GM21360 (cell line): ENCODE results near the gene ADAMTS3.
"Not testable (repeated sequence)": the region's sequence is repeated elsewhere in the genome, so short reads cannot be mapped to it uniquely, and the experiment has no call there.

Experiments
- ATAC-seq: cut with Tn5 transposase; IDR thresholded peaks from one replicate; pipeline ENCODE4 v1.9.1; 2021; ENCODE audit warnings: mild to moderate bottlenecking, moderate library complexity; ENCODE audit not compliant: unreplicated experiment

Gene ADAMTS3

GRCh38 chr4:72553540-72554337 lies 15.3 kb downstream of the ADAMTS3 start:
- ATAC-seq, result no peak

- ATAC-seq, result no peak
Measured at GRCh38 chr4:72552447-72552846, 16.6 kb downstream of the ADAMTS3 start.

- no peak for ATAC-seq
Measured at GRCh38 chr4:72546456-72546855, 22.6 kb downstream of the ADAMTS3 start.

- ATAC-seq, result not testable (repeated sequence)
Measured at GRCh38 chr4:72540694-72541093, 28.3 kb downstream of the ADAMTS3 start.

GRCh38 chr4:72538006-72538405 lies 31.0 kb downstream of the ADAMTS3 start:
- no peak for ATAC-seq

DNA sequence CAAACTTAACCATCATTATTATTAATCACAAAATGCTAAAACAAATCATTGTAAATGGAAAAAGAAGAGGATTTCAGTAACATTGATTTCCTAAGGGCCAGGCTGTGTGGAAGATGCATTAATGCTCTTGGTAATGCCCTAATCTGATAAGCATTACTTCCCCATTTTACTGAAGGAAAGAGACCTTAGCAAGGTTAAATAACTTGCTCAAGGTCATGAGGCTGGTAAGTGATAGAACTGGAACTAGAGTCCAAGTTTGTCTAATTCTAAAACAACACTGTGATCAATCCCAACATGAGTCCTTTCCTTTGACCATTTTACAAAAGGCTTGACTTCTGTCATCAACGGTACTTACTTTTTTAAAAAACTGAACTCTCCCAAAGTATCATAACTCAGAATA lies 32.6 kb downstream of the ADAMTS3 start:
- no peak for ATAC-seq

DNA sequence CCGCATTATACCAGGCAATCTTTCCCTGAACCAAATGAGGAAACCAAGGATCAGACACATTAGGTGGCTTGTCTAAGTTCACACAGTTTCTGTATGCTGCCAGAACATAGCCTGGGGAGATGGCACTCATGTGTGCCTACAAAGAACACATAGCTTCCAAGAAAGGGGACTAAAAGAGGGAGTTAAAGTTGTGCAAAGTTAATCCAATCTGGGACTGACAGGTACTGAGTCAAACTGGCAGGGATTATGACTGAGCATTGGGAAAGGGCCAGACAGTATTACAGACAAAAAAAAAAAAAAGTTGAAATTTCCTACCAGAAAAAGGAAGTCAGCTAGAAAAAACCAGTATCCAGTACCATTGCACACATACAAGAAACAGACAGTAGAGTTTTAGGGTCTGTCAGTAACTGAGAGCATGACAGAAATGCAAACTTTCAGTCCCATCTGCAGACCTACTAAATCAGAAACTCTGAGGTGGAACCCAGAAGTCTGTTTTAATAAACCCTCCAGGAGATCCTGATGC lies 37.2 kb downstream of the ADAMTS3 start:
- no peak for ATAC-seq

GRCh38 chr4:72531322-72531721 lies 37.7 kb downstream of the ADAMTS3 start:
- ATAC-seq, result no peak

- ATAC-seq, result no peak
Measured at GRCh38 chr4:72529148-72529822, 39.7 kb downstream of the ADAMTS3 start.

DNA sequence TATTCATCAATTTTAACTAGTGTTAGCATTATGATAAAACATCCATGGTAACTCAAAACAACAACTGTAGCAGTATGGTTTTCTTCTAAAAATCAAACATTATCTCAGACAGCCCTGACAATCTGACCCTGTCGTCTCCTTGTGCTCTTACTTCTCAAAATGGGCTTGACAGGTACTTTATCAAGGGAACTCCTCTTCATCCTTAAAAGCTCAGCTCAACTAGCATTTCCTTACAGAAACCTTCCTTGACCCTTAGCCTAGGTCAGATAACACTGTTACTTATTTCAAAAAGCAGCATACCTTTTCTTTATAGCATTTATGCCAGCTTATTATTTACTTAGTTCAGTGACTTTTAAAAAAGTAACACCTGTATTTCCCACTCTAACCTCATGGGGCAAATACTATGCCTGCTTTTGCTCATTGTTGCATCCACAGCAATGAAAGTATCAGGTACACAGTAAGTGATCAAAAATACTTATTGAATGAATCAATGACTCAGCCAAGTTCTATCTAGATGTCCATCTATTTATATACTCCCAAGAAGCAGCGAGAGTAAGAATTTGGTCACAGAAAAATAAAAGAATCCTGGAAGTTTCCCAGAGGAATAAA lies 41.9 kb downstream of the ADAMTS3 start:
- ATAC-seq, result no peak

GRCh38 chr4:72525938-72526337 lies 43.1 kb downstream of the ADAMTS3 start:
- ATAC-seq, result no peak

- ATAC-seq, result no peak
Measured at GRCh38 chr4:72522440-72522839, 46.6 kb downstream of the ADAMTS3 start.

DNA sequence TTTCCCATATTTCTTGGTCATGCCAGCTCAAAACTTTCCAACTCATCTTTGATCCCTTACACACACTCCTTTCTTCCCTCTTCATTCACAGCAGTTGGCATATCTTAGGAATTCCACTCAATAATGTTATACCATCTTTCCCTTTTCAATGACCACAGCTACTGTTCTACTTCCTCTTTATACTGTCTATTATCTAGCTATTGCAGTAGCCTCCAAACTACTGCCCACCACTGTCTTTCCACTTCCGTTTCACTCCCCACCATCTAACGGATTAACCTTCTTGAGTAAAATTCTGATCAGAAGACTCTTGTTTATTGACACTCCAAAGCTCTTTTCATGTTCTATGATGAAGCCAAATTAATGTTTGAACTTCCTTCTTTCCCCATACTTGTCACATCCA lies 55.8 kb downstream of the ADAMTS3 start:
- no peak for ATAC-seq

- ATAC-seq, result no peak
Measured at GRCh38 chr4:72507860-72508419, 61.1 kb downstream of the ADAMTS3 start.

- no peak for ATAC-seq
Measured at GRCh38 chr4:72507167-72507566, 61.9 kb downstream of the ADAMTS3 start.

DNA sequence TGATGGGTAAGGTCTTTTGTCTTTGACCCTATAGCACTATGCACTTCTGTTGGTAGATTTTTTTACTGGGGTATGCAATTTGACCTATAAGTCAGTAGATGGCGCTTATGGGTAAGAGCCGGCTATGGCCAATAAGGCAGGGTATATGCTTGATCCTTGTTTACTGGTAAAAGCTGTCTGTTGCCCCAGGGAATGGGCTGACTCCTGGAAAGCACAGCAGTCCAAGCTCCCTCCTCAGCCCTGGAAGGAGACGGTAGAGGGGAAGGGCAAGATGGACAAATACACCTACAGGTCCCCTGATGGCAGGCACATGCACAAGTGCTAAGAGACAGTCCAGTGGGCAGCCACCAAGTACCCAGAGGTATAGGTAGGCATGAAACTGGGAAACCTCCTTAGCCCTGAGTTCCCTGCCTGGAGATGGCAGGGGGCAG lies 63.7 kb downstream of the ADAMTS3 start:
- ATAC-seq, result peak; percentile 91

DNA sequence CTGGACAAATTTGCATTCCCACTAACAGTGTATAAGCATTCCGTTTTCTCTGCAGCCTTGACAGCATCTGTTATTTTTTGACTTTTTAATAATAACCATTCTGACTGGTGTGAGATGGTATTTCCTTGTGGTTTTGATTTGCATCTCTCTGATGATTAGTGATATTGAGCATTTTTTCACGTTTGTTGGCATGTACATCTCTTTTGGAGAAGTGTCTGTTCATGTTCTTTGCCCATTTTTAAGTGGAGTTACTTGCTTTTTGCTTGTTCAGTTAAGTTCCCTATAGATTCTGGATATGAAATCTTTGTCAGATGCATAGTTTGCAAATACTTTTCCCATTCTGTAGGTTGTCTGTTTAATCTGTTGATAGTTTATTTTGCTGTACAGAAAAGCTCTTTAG lies 68.8 kb downstream of the ADAMTS3 start:
- no peak for ATAC-seq

DNA sequence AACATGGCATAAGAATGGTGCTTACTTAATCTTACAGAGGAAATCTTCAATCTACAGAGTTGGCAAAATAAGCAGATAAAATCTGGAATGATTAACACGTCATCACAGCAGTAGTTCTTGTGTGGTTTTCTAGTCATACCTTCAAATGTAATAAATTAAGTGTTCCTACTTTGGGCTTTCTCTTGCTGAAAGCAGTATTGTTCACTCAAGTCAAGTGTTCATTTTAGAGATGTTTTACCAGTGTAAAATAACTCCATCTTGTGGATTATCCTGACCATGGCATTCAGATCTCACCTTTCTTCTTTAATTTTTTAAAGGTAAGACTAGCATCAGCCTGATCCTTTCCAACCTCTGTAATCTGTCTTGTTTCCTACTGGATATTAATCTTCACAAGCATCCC lies 72.9 kb downstream of the ADAMTS3 start:
- ATAC-seq, result no peak

- no peak for ATAC-seq
Measured at GRCh38 chr4:72494156-72494555, 74.9 kb downstream of the ADAMTS3 start.

- ATAC-seq, result no peak
Measured at GRCh38 chr4:72489267-72489666, 79.8 kb downstream of the ADAMTS3 start.

DNA sequence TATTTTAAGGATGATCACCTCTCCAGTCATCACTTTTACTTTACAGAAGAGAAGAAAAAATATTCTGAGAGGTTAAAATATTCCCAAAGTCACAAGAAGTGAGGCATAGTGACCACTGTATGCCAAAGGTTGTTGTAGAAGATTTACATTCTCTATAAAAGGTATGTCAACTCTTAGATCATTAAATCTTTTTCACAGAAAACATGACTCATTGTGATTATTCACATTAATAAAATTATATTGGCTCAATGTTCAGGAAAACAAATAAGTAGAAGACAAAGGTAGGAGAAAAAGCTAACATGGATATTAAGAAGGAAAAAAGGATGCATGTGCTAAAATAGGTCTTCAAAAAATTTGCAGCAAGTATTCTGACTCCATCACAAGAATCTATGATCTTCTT lies 82.0 kb downstream of the ADAMTS3 start:
- ATAC-seq, result no peak
